H9 (cell line): ENCODE results near the gene AASDH. TPM values are rescaled to one million over a fixed set of nuclear protein-coding genes. Genes with fewer than 3 reads are reported as not detected.

ENCODE experiments used
- DNase-seq: peaks from one replicate; pipeline ENCODE4 v3.0.0-alpha.2; 2017
- H2AFZ ChIP-seq: one replicate; pipeline ENCODE4 v1.6.1; 2013; ENCODE audit warnings: mild to moderate bottlenecking, low read length, control low read depth, moderate library complexity
- H2AK5ac ChIP-seq: 2 replicates; pipeline ENCODE4 v1.6.1; 2013; ENCODE audit warnings: low read length, control low read depth, mixed read lengths; ENCODE audit not compliant: insufficient read length
- H2BK120ac ChIP-seq: one replicate; pipeline ENCODE4 v1.6.1; 2013; ENCODE audit warnings: low read depth, mild to moderate bottlenecking, low read length, control low read depth, inconsistent platforms; ENCODE audit not compliant: poor library complexity, severe bottlenecking
- H2BK12ac ChIP-seq: 2 replicates; pipeline ENCODE4 v1.6.1; 2013; ENCODE audit warnings: low read length, control low read depth, mixed read lengths, low read depth; ENCODE audit not compliant: insufficient read length
- H2BK15ac ChIP-seq: 2 replicates; pipeline ENCODE4 v1.6.1; 2013; ENCODE audit warnings: low read depth, low read length, control low read depth
- H2BK20ac ChIP-seq: one replicate; pipeline ENCODE4 v1.6.1; 2013; ENCODE audit warnings: low read depth, mild to moderate bottlenecking, low read length, control low read depth, inconsistent platforms; ENCODE audit not compliant: poor library complexity, severe bottlenecking
- H2BK5ac ChIP-seq: 2 replicates; pipeline ENCODE4 v1.6.1; 2013; ENCODE audit warnings: low read length, control low read depth, mixed read lengths; ENCODE audit not compliant: insufficient read length
- H3K14ac ChIP-seq: 2 replicates; pipeline ENCODE4 v1.6.1; 2013; ENCODE audit warnings: low read length, control low read depth; ENCODE audit not compliant: insufficient read depth
- H3K18ac ChIP-seq: 2 replicates; pipeline ENCODE4 v1.6.1; 2013; ENCODE audit warnings: low read depth, mild to moderate bottlenecking, mixed read lengths, low read length, control low read depth; ENCODE audit not compliant: insufficient read length
- H3K23ac ChIP-seq: 2 replicates; pipeline ENCODE4 v1.6.1; 2013; ENCODE audit warnings: low read length, control low read depth, mixed read lengths, low read depth; ENCODE audit not compliant: insufficient read length
- H3K23me2 ChIP-seq: 2 replicates; pipeline ENCODE4 v1.6.1; 2013; ENCODE audit warnings: low read depth, mild to moderate bottlenecking, mixed read lengths, low read length, control low read depth; ENCODE audit not compliant: insufficient read length, poor library complexity, severe bottlenecking
- H3K27ac ChIP-seq: 2 replicates; pipeline ENCODE4 v1.5.1; 2013; ENCODE audit warnings: low read length, control low read depth, mixed read lengths, low read depth; ENCODE audit not compliant: insufficient read length
- H3K27me3 ChIP-seq: 2 replicates; pipeline ENCODE4 v1.6.1; 2013; ENCODE audit warnings: low read length, control low read depth, inconsistent platforms; ENCODE audit not compliant: insufficient read depth
- H3K4ac ChIP-seq: 2 replicates; pipeline ENCODE4 v1.6.1; 2013; ENCODE audit warnings: low read depth, mild to moderate bottlenecking, control low read depth, inconsistent platforms, low read length, moderate library complexity
- H3K4me1 ChIP-seq: 2 replicates; pipeline ENCODE4 v1.6.1; 2013; ENCODE audit warnings: low read length, control low read depth, inconsistent platforms; ENCODE audit not compliant: insufficient read depth
- H3K4me2 ChIP-seq: 2 replicates; pipeline ENCODE4 v1.6.1; 2013; ENCODE audit warnings: low read length, control low read depth, mixed read lengths; ENCODE audit not compliant: insufficient read length, insufficient read depth
- H3K56ac ChIP-seq: 2 replicates; pipeline ENCODE4 v1.6.1; 2013; ENCODE audit warnings: low read depth, mild to moderate bottlenecking, mixed read lengths, low read length, control low read depth; ENCODE audit not compliant: insufficient read length
- H3K79me1 ChIP-seq: 2 replicates; pipeline ENCODE4 v1.6.1; 2013; ENCODE audit warnings: low read depth, mild to moderate bottlenecking, moderate library complexity, low read length, control low read depth, inconsistent platforms; ENCODE audit not compliant: insufficient read depth, poor library complexity, severe bottlenecking
- H3K79me2 ChIP-seq: 2 replicates; pipeline ENCODE4 v1.6.1; 2013; ENCODE audit warnings: low read length, control low read depth, inconsistent platforms; ENCODE audit not compliant: insufficient read depth
- H3K9ac ChIP-seq: 2 replicates; pipeline ENCODE4 v1.6.1; 2013; ENCODE audit warnings: low read length, control low read depth, mixed read lengths; ENCODE audit not compliant: insufficient read length; ENCODE audit errors: extremely low read depth
- H3K9me3 ChIP-seq: one replicate; pipeline ENCODE4 v1.6.1; 2013; ENCODE audit warnings: low read depth, low read length, inconsistent platforms; ENCODE audit not compliant: control insufficient read depth
- H3T11ph ChIP-seq: one replicate; pipeline ENCODE4 v1.6.1; 2013; ENCODE audit warnings: mild to moderate bottlenecking, low read length, control low read depth, inconsistent platforms
- H4K20me1 ChIP-seq: one replicate; pipeline ENCODE4 v1.6.1; 2013; ENCODE audit not compliant: control insufficient read depth, insufficient read length, insufficient read depth
- H4K5ac ChIP-seq: 2 replicates; pipeline ENCODE4 v1.6.1; 2013; ENCODE audit warnings: low read depth, mild to moderate bottlenecking, mixed read lengths, low read length, control low read depth; ENCODE audit not compliant: insufficient read length
- H4K8ac ChIP-seq: replicated peaks from 2 replicates; pipeline ENCODE4 v1.6.1; 2013; ENCODE audit warnings: low read length, control low read depth, mixed read lengths, low read depth; ENCODE audit not compliant: insufficient read length
- H4K91ac ChIP-seq: 2 replicates; pipeline ENCODE4 v1.6.1; 2013; ENCODE audit warnings: low read depth, mild to moderate bottlenecking, moderate library complexity, mixed read lengths, low read length, control low read depth; ENCODE audit not compliant: insufficient read length
- H3K27ac Mint-ChIP-seq, 3 experiments: 2 replicates in 2 of 3; 3 replicates in 1 of 3; pipeline ENCODE4 v1.8.0; 2020 to 2021; ENCODE audit warnings: mixed read lengths in 3 of 3, mild to moderate bottlenecking in 1 of 3, moderate library complexity in 1 of 3
- H3K27me3 Mint-ChIP-seq: 2 replicates; pipeline ENCODE4 v1.8.0; 2021; ENCODE audit warnings: low read depth, mild to moderate bottlenecking, moderate library complexity, mixed read lengths
- H3K36me3 Mint-ChIP-seq, 3 experiments: 2 replicates in 2 of 3; 3 replicates in 1 of 3; pipeline ENCODE4 v1.8.0; 2020 to 2021; ENCODE audit warnings: low read depth in 3 of 3, mixed read lengths in 3 of 3; ENCODE audit not compliant: insufficient read depth in 1 of 3
- H3K4me1 Mint-ChIP-seq, 2 experiments: 2 replicates each; pipeline ENCODE4 v1.8.0; 2020; ENCODE audit warnings: mixed read lengths in 2 of 2
- H3K4me3 Mint-ChIP-seq, 2 experiments: 2 replicates in 1 of 2; 3 replicates in 1 of 2; pipeline ENCODE4 v1.8.0; 2020 to 2021; ENCODE audit warnings: mild to moderate bottlenecking in 2 of 2, mixed read lengths in 2 of 2, moderate library complexity in 1 of 2
- H3K9me3 Mint-ChIP-seq, 2 experiments: 2 replicates in 1 of 2; 3 replicates in 1 of 2; pipeline ENCODE4 v1.8.0; 2020; ENCODE audit warnings: mild to moderate bottlenecking in 2 of 2, mixed read lengths in 2 of 2, moderate library complexity in 1 of 2
- CTCF ChIP-seq: fragments of 200-600 bp; sonication (generic); conservative IDR thresholded peaks from 3 replicates; pipeline ENCODE4 v1.8.0; 2021; ENCODE audit warnings: antibody characterized with exemption, mild to moderate bottlenecking
- WGBS: extraction: QIAGEN DNeasy Blood & Tissue Kit; methylation state at CpG from one replicate; pipeline ENCODE4 v1.1.7; 2013; ENCODE audit warnings: missing lambda C conversion rate, low lambda C conversion rate, mixed read lengths; ENCODE audit not compliant: insufficient read length; ENCODE audit errors: extremely low coverage; 5-methylcytosine and 5-hydroxymethylcytosine counted together
- total RNA-seq: library from RNA; stranded (reverse); gene quantifications from 2 replicates; pipeline ENCODE4 v1.2.1, GENCODE V29; 2021

Gene AASDH
- total RNA-seq, 1 experiment from 2014 or later = 12.9 TPM

- Histone ChIP-seq H4K8ac (no peak overlapping the region), H3K18ac (no peak overlapping the region), H3K4me2 (no peak overlapping the region), H4K91ac (no peak overlapping the region), H3K27ac (no peak overlapping the region), H2BK20ac (no peak overlapping the region), H3K23ac (no peak overlapping the region), H3K4ac (no peak overlapping the region), H4K20me1 (no peaks in the 10 kb centered on the region), H3K4me1 (no peaks in the 10 kb centered on the region), H4K5ac (no peak overlapping the region), H3K79me2 (no peaks in the 10 kb centered on the region), H2BK5ac (no peak overlapping the region), H2AFZ (no peak overlapping the region), H3K9ac (no peak overlapping the region), H2AK5ac (no peak overlapping the region), H3T11ph (no peak overlapping the region), H3K27me3 (no peaks in the 10 kb centered on the region), H3K79me1 (no peaks in the 10 kb centered on the region), H3K9me3 (no peaks in the 10 kb centered on the region), H2BK15ac (no peak overlapping the region), H3K56ac (no peak overlapping the region), H3K14ac (no peak overlapping the region), H2BK120ac (no peak overlapping the region), H3K23me2 (no peaks in the 10 kb centered on the region), H2BK12ac (no peak overlapping the region)
- H3K27ac Mint-ChIP-seq = 0 out of 7 replicates have a peak overlapping the region, but pooled peaks of 1 of the 3 experiments have one; percentile 14
- no peak for DNase-seq
- no peaks in the 10 kb centered on the region for H3K27me3 Mint-ChIP-seq
- H3K4me1 Mint-ChIP-seq = peaks cover 6 to 12% of the 10 kb centered on the region in 2 experiments; a peak in 3 of 4 replicates
- WGBS = no CpG with 5 or more reads among the region's 2 CpGs
- peaks cover 2 to 5% (median 4%) of the 10 kb centered on the region in 3 experiments; a peak in 3 of 7 replicates for H3K36me3 Mint-ChIP-seq
- no peaks in the 10 kb centered on the region; a peak in 1 of 5 replicates for H3K9me3 Mint-ChIP-seq
- no peak for TF ChIP-seq CTCF
- no peak overlapping the region for H3K4me3 Mint-ChIP-seq
Observed at GRCh38 chr4:56303921-56304320, 83.4 kb downstream of the AASDH start.
